CD1c-positive myeloid dendritic cell (primary cell): Measurements from ENCODE around the gene RASSF10.

Source experiments
- DNase-seq: peaks from one replicate; pipeline ENCODE4 v3.0.0-alpha.2; 2016; ENCODE audit errors: extremely low spot score

Gene RASSF10

DNA sequence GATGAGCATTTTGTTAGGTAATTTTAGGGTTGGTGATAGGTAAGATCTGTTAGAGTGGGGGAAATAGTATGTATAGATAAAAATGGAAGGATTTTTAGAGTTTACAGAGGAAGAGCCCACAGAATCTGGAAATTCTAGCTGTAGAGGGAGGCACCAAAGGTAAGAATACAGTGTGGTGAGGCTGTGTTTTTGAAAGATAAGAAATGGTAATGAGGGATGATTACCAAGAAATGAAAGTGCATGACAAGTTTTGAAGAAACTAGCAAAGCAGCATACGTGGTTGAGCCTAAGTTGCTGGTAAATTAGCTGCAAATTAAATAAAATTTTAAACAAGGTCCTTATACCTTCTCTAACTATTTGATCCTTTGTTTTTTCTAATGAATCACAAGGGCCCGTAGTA lies 14.6 kb upstream of the RASSF10 start:
- no peak for DNase-seq

DNA sequence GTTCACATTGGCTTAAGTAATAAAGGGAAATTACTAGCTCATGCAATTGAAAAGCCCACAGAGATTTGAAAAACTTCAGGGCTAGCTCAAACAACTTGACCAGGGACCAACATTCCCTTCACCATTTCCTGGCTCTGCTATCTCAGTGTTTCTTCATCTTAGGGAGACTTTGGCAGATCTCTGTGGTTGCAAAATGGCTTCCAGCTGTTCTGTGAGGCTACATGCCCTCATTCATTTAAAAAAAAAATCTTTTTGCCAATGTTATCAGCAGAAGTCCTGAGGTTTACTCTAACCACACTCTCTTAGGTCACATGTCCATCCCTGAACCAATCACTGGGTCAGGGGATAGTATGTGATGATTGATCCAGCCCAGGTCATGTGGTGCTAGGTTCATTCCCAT lies 13.9 kb upstream of the RASSF10 start:
- DNase-seq, result no peak

DNA sequence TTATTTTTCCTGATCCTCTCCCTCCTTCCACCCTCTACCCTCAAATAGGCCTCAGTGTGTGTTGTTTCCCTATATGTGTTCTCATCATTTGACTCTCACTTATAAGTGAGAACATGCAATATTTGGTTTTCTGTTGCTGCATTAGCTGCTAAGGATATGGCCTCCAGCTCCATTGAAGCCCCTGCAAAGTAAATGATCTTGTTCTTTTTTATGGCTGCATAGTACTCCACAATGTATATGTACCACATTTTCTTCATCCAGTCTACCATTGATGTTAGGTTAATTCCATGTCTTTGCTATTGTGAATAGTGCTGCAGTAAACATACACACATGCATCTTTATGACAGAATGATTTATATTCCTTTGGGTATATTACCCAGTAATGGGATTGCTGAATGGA lies 13.3 kb upstream of the RASSF10 start:
- DNase-seq, result no peak

DNA sequence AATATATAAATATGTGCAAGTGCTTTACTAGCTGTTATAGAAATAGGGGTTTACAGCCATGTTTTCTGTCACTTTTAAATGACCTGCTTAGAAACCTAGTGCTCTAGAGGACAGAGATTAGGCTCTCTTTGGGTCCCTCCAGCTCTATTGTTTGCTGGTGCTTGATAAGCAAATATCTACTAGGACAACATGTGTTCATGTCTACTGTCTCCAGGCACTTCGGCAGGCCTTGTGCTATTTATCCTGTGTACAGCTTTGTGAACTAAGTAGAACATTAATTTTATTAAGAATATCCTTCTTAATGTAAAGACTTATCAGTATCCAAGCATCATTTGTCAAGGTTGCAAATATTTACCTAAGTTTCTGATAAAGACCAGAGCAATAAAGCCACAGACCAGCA lies 11.9 kb upstream of the RASSF10 start:
- DNase-seq, result no peak

DNA sequence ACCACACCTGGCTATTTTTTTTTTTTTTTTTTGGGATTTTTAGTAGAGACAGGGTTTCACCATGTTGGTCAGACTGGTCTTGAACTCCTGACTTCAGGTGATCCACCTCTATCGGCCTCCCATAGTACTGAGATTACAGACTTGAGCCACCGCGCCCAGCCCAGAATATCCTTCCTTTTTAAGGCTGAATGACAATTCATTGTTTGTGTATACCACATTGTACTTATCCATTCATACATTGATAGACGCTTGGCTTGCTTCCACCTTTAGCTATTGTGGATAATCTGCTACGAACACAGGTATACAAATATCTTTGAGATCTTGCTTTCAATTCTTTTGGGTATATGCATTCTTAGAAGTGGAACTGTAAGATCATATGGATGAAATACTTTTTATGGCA lies 10.8 kb upstream of the RASSF10 start:
- no peak for DNase-seq

DNA sequence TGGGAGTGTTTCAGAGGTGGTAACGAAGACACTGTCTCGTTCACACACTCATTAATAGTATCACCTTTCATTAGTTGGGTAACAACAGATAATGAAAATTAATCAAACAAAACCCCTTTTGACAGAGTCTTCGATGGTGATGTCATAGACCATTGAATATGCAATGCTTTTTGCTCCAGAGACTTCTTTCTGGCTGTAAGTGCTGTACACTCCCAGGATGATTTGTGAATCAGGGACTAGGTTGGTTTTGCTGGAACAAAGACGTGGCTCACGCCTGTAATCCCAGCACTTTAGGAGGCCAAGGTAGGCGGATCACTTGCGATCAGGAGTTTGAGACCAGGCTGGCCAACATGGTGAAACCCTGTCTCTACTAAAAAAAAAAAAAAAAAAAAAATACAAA lies 9.5 kb upstream of the RASSF10 start:
- DNase-seq, result no peak

DNA sequence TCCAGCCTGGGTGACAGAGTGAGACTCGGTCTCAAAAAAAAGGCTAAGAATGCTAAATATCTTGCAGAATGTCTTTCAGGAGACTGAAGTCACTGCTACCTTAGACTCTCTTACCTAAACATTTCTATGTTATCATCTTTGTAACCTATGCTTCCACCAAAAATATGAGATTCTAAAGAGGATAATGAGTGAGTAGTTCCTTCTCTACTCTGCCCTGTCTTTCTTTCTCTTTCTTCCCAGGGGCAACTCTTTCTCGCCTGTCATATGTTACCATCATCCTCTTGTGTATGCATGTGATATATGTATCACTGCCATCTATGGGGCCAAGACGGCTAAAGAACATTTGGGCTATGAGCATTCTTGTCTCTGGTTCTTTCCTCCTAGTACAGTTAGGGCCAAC lies 9.0 kb upstream of the RASSF10 start:
- DNase-seq, result no peak

DNA sequence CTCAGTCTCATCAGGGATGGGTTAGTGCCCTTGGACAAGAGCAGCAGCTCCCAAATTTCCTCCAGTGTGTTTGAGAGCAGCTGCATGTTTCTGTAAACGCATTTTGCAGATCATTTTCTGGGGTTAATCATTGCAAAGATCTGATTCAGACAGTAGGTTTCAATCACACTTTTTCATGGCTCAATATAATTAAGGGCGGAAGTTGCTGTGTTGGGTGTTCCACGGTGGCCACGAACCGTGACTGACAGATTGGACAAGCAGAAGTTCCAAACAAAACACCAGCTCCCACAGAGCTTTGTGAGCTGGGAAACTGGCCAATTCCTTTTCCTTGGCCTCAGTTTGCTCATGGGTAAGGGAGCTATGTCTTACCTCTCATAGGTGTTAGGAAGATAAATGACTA lies 8.4 kb upstream of the RASSF10 start:
- no peak for DNase-seq

DNA sequence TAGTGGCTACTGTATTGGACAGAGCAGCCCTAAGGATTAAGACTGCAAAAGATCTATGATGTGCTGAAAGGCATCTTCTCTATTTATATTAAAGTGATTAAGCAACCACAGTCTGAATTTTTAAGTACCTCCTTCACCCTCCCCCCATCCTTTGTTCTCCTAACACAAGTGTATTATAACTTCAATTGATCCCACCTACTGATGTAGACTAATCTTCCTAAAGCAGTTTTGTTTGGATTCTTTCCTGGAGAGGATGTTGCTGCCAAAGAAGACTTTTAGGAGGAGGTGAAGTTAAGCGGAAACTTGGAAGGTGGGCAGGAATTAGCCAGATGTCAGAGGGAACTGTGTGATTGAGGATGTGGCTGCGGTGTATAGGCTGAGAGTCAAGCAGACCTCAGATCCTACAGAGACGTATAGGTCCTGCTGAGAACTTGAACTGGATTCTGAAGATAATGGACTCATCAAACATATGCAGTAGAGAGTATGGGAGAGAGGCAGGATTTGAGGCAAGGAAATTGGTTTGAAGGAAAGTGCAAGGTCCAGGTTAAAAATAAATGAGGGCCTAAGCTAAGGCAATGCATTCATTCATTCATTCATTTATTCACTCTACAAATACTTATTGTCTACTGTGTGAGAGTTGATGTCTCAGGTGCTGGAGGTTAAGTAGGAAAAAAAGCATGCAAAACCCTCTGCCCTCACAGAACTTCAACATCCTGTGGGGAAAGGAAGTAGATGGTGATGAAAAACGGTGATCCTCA lies 5.2 kb upstream of the RASSF10 start:
- no peak for DNase-seq

DNA sequence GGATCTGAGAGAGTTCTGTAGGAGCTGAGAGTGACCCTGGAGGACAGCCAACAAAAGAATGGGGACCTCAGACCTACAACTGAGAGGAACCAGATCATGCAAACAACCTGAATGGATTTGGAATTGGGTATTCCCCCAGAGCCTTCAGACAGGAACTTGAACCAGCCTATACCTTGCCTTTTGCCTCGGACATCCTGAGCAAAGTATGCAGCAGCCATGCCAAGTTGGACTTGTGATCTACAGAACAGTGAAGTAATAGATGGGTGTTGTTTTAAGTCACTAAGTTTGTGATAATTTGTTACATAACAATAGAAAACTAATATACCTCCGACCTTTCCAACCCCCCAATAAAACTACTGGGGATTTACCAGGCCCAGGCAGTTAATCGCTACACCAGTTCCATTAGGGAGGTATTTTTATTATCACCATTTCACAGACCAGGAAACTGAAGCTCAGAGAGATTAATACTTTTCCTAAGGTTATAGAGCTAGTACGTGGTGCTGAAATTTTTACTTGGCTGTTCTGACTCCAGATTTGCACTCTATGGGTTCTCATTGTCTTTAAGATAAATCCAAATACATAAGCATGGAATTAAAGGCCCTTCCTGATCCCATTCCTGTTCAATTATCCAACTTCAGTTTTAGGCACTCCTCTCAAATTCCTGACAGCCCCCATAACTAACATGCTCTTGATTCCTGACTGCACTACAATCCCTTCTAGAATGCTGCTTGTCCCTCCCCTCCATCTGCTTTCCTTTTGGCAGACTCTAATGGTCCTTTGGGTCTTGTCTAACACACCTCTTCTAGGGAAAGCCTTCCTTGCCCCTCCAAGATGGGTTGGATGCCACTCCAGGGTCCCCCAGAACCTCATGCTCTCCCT lies 1.7 kb upstream of the RASSF10 start:
- no peak for DNase-seq

DNA sequence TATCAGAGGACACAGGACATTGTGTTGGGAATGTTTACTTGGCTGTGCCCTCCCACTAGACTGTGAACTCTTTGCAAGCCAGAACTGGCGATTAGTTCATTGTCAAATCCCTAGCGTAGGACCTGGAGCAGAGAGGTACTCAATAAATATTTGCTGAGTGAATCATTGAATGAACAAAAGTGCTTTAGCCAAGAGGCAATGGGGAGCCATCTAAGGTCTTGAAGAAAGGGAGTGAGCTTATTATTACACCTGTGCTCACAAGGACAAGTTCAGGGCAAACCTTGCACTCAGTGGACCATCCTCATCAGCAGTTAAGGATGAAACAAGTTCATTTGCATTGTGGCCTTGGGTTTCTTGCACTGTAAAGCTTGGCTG lies 1.1 kb upstream of the RASSF10 start:
- DNase-seq, result no peak

DNA sequence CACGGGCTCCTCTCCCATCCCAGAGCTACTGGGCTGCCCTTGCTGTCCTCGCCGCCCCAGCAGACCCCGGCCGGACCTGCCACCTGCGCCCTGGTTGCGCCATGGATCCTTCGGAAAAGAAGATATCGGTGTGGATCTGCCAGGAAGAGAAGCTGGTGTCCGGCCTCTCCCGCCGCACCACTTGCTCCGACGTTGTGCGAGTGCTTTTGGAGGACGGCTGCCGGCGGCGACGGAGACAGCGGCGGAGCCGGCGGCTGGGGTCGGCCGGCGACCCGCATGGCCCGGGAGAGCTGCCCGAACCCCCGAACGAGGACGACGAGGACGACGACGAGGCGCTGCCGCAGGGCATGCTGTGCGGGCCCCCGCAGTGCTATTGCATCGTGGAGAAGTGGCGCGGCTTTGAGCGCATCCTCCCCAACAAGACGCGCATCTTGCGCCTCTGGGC lies 382 bp downstream of the RASSF10 start:
- DNase-seq, result no peak

DNA sequence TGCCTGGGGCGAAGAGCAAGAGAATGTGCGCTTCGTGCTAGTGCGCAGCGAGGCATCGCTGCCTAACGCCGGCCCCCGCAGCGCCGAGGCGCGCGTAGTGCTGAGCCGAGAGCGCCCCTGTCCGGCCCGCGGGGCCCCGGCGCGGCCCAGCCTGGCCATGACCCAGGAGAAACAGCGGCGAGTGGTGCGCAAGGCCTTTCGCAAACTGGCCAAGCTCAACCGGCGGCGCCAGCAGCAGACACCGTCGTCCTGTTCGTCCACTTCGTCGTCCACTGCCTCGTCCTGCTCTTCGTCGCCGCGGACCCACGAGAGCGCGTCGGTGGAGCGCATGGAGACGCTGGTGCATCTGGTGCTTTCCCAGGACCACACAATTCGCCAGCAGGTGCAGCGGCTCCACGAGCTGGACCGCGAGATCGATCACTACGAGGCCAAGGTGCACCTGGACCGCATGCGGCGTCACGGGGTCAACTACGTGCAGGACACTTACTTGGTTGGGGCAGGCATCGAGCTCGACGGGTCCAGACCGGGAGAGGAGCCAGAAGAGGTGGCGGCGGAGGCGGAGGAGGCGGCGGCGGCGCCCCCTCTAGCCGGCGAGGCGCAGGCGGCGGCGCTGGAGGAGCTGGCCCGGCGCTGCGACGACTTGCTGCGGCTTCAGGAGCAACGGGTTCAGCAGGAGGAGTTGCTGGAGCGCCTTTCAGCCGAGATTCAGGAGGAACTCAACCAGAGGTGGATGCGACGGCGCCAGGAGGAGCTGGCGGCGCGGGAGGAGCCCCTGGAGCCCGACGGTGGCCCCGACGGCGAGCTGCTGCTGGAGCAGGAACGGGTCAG lies 1.0 kb downstream of the RASSF10 start:
- DNase-seq, result no peak

DNA sequence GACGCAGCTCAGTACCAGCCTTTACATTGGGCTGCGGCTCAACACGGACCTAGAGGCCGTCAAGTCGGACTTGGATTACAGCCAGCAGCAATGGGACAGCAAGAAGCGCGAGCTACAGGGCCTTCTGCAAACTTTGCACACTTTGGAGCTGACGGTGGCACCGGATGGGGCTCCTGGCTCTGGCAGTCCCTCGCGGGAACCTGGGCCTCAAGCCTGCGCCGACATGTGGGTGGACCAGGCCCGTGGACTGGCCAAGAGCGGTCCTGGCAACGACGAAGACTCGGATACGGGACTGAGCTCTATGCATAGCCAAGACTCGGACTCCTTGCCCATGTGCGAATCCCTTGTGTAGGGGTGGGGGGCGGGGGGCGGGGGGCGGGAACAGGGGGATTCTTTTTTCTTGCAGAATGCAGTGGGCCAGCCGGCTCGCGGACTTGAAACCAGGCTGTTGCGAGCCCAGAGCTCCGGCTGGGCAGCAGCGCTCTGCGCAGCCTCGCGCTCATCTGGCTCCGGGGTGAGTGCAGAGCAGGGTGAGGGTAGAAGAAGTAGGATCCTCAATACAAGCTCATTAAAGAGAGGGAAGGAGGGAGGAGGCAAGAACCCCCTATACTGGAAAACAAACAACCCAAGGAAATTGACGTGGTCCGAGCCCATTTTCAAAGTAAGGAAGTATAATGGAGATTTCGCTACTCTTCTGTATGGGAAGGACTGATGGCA lies 1.8 kb downstream of the RASSF10 start:
- no peak for DNase-seq

DNA sequence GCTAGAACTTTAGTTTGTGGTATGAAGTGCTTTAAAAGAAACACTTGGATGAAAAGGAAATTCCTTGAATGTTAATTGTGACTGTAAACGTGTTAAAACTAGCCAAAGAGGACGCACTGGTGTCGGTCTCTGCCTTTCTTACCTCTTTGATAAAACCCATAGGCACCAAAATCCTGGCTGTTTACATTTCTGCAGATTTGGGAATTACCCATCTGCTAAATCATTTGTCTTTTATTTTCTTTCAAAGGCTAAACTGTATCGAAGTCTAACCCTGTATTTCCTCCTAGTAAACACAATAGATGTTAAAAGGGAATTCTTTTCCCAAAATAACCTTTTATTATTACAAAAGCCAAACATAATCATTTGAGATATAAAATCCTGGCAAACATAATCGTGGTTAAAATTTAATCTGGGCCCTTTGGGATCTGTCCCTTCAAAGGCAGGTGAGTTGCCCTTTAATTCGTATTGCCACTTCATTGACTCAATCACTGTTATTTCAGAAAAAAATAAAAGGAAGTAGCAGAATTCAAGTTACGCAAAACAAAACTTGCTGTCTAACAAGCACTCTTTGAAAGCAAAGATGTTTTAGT lies 2.4 kb downstream of the RASSF10 start:
- no peak for DNase-seq

DNA sequence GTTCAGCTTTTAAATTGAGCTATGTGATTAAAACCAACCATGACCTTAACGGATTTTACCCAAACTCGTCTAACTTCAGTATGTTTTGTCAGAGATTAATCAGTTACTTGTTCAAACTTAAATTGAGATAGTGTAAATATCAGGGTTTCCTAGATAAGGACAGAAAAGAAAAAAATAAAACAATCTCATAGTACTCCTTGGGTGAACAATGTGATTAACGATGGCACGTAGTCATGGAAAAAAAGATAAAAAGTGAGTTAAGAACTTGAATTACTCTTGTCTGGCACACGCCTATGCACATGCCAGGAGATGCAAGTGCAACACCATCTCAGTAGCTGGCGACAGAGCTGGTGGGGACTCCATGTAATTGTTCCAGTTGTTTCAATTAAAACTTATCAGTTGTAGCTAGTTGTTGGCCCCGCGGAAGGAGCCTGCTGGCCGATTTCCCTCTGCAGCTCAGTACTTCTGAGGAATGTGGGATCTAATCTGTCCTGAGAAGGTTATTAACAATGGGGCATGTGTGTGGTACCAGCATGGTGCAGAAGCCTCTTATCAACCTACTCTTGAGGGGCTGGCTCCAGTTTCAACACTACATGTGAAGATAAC lies 3.0 kb downstream of the RASSF10 start:
- DNase-seq, result no peak

DNA sequence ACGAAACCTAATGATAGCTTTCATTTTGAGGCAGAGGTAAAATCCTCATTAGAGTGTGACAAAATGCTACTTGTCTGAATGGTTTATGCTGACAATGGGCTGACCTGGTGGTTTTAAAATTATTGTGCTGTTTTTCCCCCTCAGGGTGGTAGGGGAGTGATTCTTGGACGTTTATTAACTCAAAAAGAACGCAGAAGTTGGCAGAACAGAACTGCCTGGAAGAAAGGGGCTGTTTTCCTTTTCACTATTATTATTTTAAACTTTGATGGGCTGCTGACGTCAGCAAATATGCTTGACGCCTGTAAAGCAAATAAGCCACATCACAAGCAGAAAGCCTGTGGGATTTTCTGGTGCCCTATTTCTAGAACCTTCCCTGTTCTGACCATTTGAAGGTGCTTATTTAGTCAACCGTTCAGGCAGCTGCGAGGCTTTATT lies 4.0 kb downstream of the RASSF10 start:
- no peak for DNase-seq

DNA sequence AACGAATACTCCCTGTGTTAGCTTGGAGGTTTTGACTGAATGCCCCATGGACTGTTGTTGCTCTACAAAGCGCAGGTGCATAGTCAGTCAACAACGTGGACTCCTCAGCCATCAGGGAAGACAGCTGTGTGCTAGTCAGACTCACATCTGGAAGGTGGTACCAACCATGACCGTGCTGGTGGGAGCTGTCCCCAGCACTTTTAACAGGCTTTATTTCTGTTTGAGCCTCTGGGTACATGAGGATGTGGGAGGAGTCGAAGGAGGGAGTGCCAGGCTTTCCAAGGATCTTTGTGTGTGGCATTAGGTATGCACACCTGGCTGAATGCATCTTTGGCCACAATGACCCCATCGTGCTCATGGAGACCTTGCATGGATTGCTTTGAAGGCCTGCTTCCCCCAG lies 6.6 kb downstream of the RASSF10 start:
- no peak for DNase-seq

DNA sequence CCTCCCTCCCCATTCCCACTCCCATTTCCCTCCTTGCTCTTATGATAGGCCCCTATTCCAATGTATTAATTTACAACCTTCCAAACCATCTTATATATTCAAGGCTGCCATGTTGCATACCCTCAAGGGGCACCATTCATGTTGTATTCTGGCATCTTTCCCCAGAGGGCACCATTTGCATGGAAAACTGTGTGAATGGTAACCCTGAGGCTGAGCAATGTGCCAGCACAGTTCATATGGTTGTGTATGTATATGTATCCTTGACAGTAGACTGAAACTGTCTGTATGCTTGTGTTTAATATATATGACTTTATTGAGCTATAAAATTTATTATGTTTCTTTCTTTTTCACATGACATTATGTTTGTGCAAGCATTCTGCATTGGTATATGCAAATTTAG lies 7.3 kb downstream of the RASSF10 start:
- no peak for DNase-seq

DNA sequence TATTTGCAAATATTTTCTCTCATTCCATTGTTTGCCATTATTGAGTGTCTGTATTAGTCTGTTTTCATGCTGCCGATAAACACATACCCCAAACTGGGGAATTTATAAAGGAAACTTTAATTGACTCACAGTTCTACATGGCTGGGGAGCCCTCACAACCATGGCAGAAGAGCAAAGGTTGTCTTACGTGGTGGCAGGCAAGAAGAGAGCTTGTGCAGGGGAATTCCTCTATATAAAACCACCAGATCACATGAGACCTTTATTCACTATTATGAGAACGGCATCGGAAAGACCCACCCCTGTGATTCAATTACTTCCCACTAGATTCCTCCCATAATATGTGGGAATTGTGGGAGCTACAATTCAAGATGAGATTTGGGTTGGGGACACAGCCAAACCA lies 10.2 kb downstream of the RASSF10 start:
- no peak for DNase-seq

DNA sequence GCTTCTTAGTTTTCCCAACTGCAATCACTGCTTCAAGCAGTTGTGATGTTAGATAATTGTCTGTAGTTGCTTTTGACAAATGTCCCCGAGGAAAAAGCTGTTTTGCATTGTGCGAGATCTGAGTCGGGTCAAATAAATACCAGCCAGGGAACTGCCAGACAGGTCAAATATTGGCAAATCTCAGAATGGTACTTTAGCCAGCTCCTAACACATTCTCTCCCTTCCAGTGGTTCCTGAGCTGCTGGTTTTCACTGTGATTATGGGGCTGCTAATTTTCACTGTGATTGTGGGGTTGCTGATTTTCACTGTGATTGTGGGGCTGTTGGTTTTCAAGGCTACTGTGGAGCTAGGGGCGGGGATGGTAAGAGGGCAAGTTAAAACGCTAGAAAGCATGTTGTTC lies 14.3 kb downstream of the RASSF10 start:
- no peak for DNase-seq
